Anterior cingulate cortex (tissue), 58 donors: ENCODE data around the gene CCDC15.

Experiments used
- DNase-seq, 58 donors: peaks; one replicate each; lab custom pipeline; 2025; lab: John Stamatoyannopoulos, UW

CCDC15 gene

GRCh38 chr11:124953753-124954589 is at the start of gene CCDC15:
Gene CCDC15 (plus strand): TSS chr11:124954202. CDS start chr11:124954733, 531 bp downstream.
- peak; percentile 64 to 99 (median 96) for DNase-seq

- no peak for DNase-seq
Measured at GRCh38 chr11:124915541-124916369, 38.2 kb upstream of the CCDC15 start.

- DNase-seq, result no peak
Measured at GRCh38 chr11:124916370-124916710, 37.7 kb upstream of the CCDC15 start.

- peak in 49 of 58 donors; percentile 17 to 94 (median 74) for DNase-seq
Measured at GRCh38 chr11:124917115-124917637, 36.8 kb upstream of the CCDC15 start.

- no peak for DNase-seq
Measured at GRCh38 chr11:124918950-124919349, 35.1 kb upstream of the CCDC15 start, which contains the start of gene HEPN1. Gene HEPN1 (plus strand): TSS chr11:124919250.

- peak in 2 of 58 donors; percentile 53 to 56 for DNase-seq
Measured at GRCh38 chr11:124919898-124920297, 34.1 kb upstream of the CCDC15 start.

GRCh38 chr11:124920356-124920755 is 33.6 kb upstream of the CCDC15 start:
- no peak for DNase-seq

GRCh38 chr11:124920870-124921609 is 33.0 kb upstream of the CCDC15 start:
- DNase-seq, result peak in 13 of 58 donors; percentile 17 to 45 (median 27)

- DNase-seq, result no peak
Measured at GRCh38 chr11:124922831-124923230, 31.2 kb upstream of the CCDC15 start.

GRCh38 chr11:124923296-124923695 is 30.7 kb upstream of the CCDC15 start:
- DNase-seq, result no peak

GRCh38 chr11:124928942-124929665 is 24.9 kb upstream of the CCDC15 start:
- peak in 19 of 58 donors; percentile 3 to 73 (median 36) for DNase-seq

GRCh38 chr11:124930799-124931198 is 23.2 kb upstream of the CCDC15 start:
- no peak for DNase-seq

GRCh38 chr11:124934862-124935547 is 19.0 kb upstream of the CCDC15 start:
- DNase-seq, result no peak

GRCh38 chr11:124935548-124936514 is 18.2 kb upstream of the CCDC15 start, which contains the start of gene HEPACAM:
Gene HEPACAM (minus strand): TSS chr11:124936047. CDS start chr11:124936006, 41 bp downstream.
- peak in 52 of 58 donors; percentile 28 to 91 (median 69) for DNase-seq

GRCh38 chr11:124937336-124937935 is 16.6 kb upstream of the CCDC15 start:
- DNase-seq, result no peak

GRCh38 chr11:124938206-124938765 is 15.7 kb upstream of the CCDC15 start:
- DNase-seq, result no peak

- DNase-seq, result no peak
Measured at GRCh38 chr11:124938970-124939369, 15.0 kb upstream of the CCDC15 start.
